Erythroblast (primary cell): Measurements from ENCODE around the gene MYZAP.

Source experiments
- GATA1 ChIP-seq: IDR thresholded peaks from 2 replicates; pipeline ENCODE4 v1.6.1; 2011; ENCODE audit warnings: low read depth, mild to moderate bottlenecking, control low read depth, low read length, moderate library complexity
- POLR2A ChIP-seq: IDR thresholded peaks from 2 replicates; pipeline ENCODE4 v1.6.1; 2011; ENCODE audit warnings: mild to moderate bottlenecking, low read length

DNA sequence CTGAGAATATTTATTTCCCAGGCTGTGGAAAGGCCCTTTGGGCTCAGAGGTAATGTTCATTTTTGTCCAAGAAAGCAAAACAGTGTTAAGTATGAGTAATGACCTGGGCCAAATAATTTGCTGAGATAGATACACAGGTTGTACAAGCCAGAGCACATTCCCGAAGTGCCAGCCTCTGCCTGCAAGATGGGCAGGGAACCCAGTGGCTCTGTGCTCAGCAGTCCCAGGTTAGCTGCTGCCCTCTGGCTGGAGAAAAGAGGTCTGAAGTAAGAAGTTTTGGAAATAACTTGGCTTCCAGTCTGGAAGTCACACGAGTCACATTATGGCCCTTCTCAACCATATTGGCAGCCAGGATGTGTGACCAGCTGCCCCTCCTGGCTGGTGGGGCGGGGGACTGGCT lies 20.2 kb downstream of the MYZAP start:
- TF ChIP-seq POLR2A (no peak), GATA1 (no peak)
